ENCODE data around the gene MTHFD2L.

MTHFD2L gene

DNA sequence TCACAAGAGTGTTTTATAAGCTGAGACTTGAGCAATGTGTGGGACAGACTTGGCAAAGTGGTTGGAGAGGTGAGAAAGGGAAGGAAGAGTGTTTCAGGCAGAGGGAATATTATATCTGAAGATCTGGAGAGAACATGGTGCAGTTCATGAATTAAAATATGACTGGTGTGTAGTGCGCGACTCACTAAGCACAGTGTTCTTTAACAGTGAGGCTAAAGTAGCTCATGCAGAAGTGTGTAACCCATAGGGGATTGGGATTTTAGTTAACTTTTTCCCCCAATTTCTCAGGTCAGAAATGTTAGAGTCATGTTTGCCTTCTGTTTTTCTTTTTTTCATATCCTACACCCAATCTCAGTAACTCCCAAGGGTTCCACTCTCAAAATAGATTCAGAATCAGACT, 9.7 kb downstream of the MTHFD2L start:
- no peaks in the 10 kb centered on the region for H4K20me1 ChIP-seq (ENCODE audit: low read depth, low read length)
- no peak overlapping the region for H3K27ac ChIP-seq (ENCODE audit: low read depth, low read length)
- H3K9me2 ChIP-seq (replicated peaks; ENCODE audit: insufficient read depth, low read length) = no peaks in the 10 kb centered on the region
- no peak overlapping the region for H3K4me2 ChIP-seq (ENCODE audit: low read depth, low read length, poor library complexity, severe bottlenecking)
- H3F3A ChIP-seq (ENCODE audit: insufficient read depth) = no peaks in the 10 kb centered on the region
- no peak overlapping the region for H2AFZ ChIP-seq (ENCODE audit: low read depth, low read length, severe bottlenecking)
- no peaks in the 10 kb centered on the region for H3K36me3 ChIP-seq (ENCODE audit: low read length)
- no peak overlapping the region for H3K9ac ChIP-seq (ENCODE audit: low read length)
- no peaks in the 10 kb centered on the region for H3K27me3 ChIP-seq (ENCODE audit: low read length)
- TF ChIP-seq EZH2phosphoT487 (conservative IDR thresholded peaks at IDR 0.05; ENCODE audit: low read length) (no peak), CTCF (IDR thresholded peaks at IDR 0.05; ENCODE audit: insufficient read depth, low read length, poor library complexity, severe bottlenecking) (no peak)
- no peaks in the 10 kb centered on the region for H3K79me2 ChIP-seq (ENCODE audit: insufficient read depth, low read length)
- H3K9me3 ChIP-seq (ENCODE audit: insufficient read depth, low read length) = no peaks in the 10 kb centered on the region
- H3K4me3 ChIP-seq (ENCODE audit: insufficient read depth, low read length, poor library complexity, severe bottlenecking) = no peak overlapping the region

DNA sequence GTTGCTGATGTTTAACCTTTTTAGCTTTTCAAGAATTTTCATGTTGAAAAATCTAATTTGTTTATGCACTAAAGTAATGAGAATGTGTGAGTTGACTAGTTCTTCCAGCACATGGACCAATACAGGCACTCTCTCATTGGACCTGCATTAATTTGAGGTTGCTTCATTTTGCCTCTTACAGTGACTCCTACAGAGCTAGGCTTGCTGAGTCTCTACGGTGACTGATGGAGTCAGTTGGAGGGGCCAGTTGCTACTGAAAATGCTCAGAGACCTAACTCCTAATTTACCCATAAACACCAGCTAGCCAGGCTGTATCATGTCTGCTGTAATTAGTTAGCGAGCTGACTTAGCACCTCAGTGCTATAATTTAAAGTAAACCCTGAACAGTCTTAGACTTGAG, 10.9 kb downstream of the MTHFD2L start:
- Histone ChIP-seq H3K9me2 (replicated peaks; ENCODE audit: insufficient read depth, low read length) (no peaks in the 10 kb centered on the region), H3K27me3 (ENCODE audit: low read length) (no peaks in the 10 kb centered on the region), H2AFZ (ENCODE audit: low read depth, low read length, severe bottlenecking) (no peak overlapping the region), H3K9ac (ENCODE audit: low read length) (no peak overlapping the region), H3K4me2 (ENCODE audit: low read depth, low read length, poor library complexity, severe bottlenecking) (no peak overlapping the region), H3K79me2 (ENCODE audit: insufficient read depth, low read length) (no peaks in the 10 kb centered on the region), H3K36me3 (ENCODE audit: low read length) (no peaks in the 10 kb centered on the region), H4K20me1 (ENCODE audit: low read depth, low read length) (no peaks in the 10 kb centered on the region), H3F3A (ENCODE audit: insufficient read depth) (no peaks in the 10 kb centered on the region), H3K9me3 (ENCODE audit: insufficient read depth, low read length) (no peaks in the 10 kb centered on the region), H3K27ac (ENCODE audit: low read depth, low read length) (no peak overlapping the region), H3K4me3 (ENCODE audit: insufficient read depth, low read length, poor library complexity, severe bottlenecking) (no peak overlapping the region)
- TF ChIP-seq CTCF (IDR thresholded peaks at IDR 0.05; ENCODE audit: insufficient read depth, low read length, poor library complexity, severe bottlenecking) (no peak), EZH2phosphoT487 (conservative IDR thresholded peaks at IDR 0.05; ENCODE audit: low read length) (no peak)

DNA sequence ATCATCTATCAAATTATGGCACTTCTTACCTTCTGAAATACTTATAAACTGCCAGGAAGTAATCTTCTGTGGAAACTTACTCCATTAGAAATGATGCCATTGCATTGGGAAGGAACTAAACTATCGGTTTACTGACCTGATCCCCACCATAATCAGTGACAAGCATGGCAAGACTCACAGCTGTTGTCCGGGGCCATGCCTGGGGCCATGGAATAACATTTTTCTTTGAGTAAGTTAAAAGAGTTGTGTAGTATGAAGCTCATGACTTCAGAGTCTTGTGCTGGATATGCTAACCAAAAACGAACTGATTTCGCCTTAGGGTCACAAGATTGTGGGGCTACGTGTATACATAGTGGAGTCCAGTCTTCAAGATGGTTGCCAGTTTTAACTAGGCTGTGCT, 15.4 kb downstream of the MTHFD2L start:
- H3K9ac ChIP-seq (ENCODE audit: low read length) = no peak overlapping the region
- no peaks in the 10 kb centered on the region for H3K9me3 ChIP-seq (ENCODE audit: insufficient read depth, low read length)
- no peaks in the 10 kb centered on the region for H3K79me2 ChIP-seq (ENCODE audit: insufficient read depth, low read length)
- H3K27me3 ChIP-seq (ENCODE audit: low read length) = no peaks in the 10 kb centered on the region
- TF ChIP-seq CTCF (IDR thresholded peaks at IDR 0.05; ENCODE audit: insufficient read depth, low read length, poor library complexity, severe bottlenecking) (no peak), EZH2phosphoT487 (conservative IDR thresholded peaks at IDR 0.05; ENCODE audit: low read length) (no peak)
- H2AFZ ChIP-seq (ENCODE audit: low read depth, low read length, severe bottlenecking) = no peak overlapping the region
- H3K4me3 ChIP-seq (ENCODE audit: insufficient read depth, low read length, poor library complexity, severe bottlenecking) = no peak overlapping the region
- H3F3A ChIP-seq (ENCODE audit: insufficient read depth) = no peaks in the 10 kb centered on the region
- no peaks in the 10 kb centered on the region for H3K9me2 ChIP-seq (replicated peaks; ENCODE audit: insufficient read depth, low read length)
- H3K27ac ChIP-seq (ENCODE audit: low read depth, low read length) = no peak overlapping the region
- no peak overlapping the region for H3K4me2 ChIP-seq (ENCODE audit: low read depth, low read length, poor library complexity, severe bottlenecking)
- H3K36me3 ChIP-seq (ENCODE audit: low read length) = no peaks in the 10 kb centered on the region
- no peaks in the 10 kb centered on the region for H4K20me1 ChIP-seq (ENCODE audit: low read depth, low read length)

- no peak overlapping the region for H3K4me2 ChIP-seq (ENCODE audit: low read depth, low read length, poor library complexity, severe bottlenecking)
- TF ChIP-seq CTCF (IDR thresholded peaks at IDR 0.05; ENCODE audit: insufficient read depth, low read length, poor library complexity, severe bottlenecking) = no peak
- no peak for TF ChIP-seq EZH2phosphoT487 (conservative IDR thresholded peaks at IDR 0.05; ENCODE audit: low read length)
Observed at GRCh38 chr4:74174421-74174820, 16.5 kb downstream of the MTHFD2L start.

More at GRCh38 chr4:74174421-74174820, 16.5 kb downstream of the MTHFD2L start:
- H4K20me1 ChIP-seq (ENCODE audit: low read depth, low read length) = no peaks in the 10 kb centered on the region
- H3K79me2 ChIP-seq (ENCODE audit: insufficient read depth, low read length) = no peaks in the 10 kb centered on the region
- H3K9me2 ChIP-seq (replicated peaks; ENCODE audit: insufficient read depth, low read length) = no peaks in the 10 kb centered on the region
- H3K27ac ChIP-seq (ENCODE audit: low read depth, low read length) = no peak overlapping the region
- no peaks in the 10 kb centered on the region for H3K27me3 ChIP-seq (ENCODE audit: low read length)
- no peaks in the 10 kb centered on the region for H3F3A ChIP-seq (ENCODE audit: insufficient read depth)
- H3K9me3 ChIP-seq (ENCODE audit: insufficient read depth, low read length) = no peaks in the 10 kb centered on the region
- H2AFZ ChIP-seq (ENCODE audit: low read depth, low read length, severe bottlenecking) = no peak overlapping the region
- no peaks in the 10 kb centered on the region for H3K36me3 ChIP-seq (ENCODE audit: low read length)
- no peak overlapping the region for H3K9ac ChIP-seq (ENCODE audit: low read length)
- H3K4me3 ChIP-seq (ENCODE audit: insufficient read depth, low read length, poor library complexity, severe bottlenecking) = no peak overlapping the region
